Naive thymus-derived CD8-positive, alpha-beta T cell (primary cell): ENCODE results near the gene MEF2D. TPM values are rescaled to one million over a fixed set of nuclear protein-coding genes. Genes with fewer than 3 reads are reported as not detected.
A peak's percentile ranks its signal among the peaks of the same experiment; 100 is the strongest.

ENCODE experiments used
- ATAC-seq, 2 donors: fragments of 150-1000 bp; cut with Tn5 transposase in 1 of 2; sonication (Bioruptor Pico), chemical (Tn5 transposase) in 1 of 2; 1 replicate in 1 of 2; 2 replicates in 1 of 2; pipeline ENCODE4 v1.10.0; 2021; ENCODE audit warnings: mild to moderate bottlenecking in 2 of 2, moderate library complexity in 2 of 2
- POLR2A ChIA-PET: fragments of 350-600 bp; sonication (Branson Sonifier 250); formaldehyde crosslinking; loops from one replicate; lab custom pipeline; 2021; ENCODE audit warnings: antibody characterized with exemption; lab: Charles Lee
- DNase-seq, 10 donors: peaks; one replicate each; pipeline versions ENCODE4 v3.0.0 to v3.0.0-alpha.2; 2020 to 2022
- H3K27ac Mint-ChIP-seq, 10 donors: one replicate each; pipeline ENCODE4 v1.8.0; 2020 to 2022; ENCODE audit warnings: mild to moderate bottlenecking in 10 of 10, mixed read lengths in 10 of 10, moderate library complexity in 4 of 10, inconsistent platforms in 1 of 10
- H3K27me3 Mint-ChIP-seq, 5 donors: one replicate each; pipeline ENCODE4 v1.8.0; 2021 to 2022; ENCODE audit warnings: mixed read lengths in 5 of 5
- H3K36me3 Mint-ChIP-seq, 3 donors: one replicate each; pipeline ENCODE4 v1.8.0; 2020 to 2022; ENCODE audit warnings: mixed read lengths in 3 of 3, mild to moderate bottlenecking in 2 of 3, inconsistent platforms in 1 of 3
- H3K4me1 Mint-ChIP-seq, 4 donors: one replicate each; pipeline ENCODE4 v1.8.0; 2021 to 2022; ENCODE audit warnings: mixed read lengths in 4 of 4
- H3K4me3 Mint-ChIP-seq, 10 donors: one replicate each; pipeline ENCODE4 v1.8.0; 2020 to 2022; ENCODE audit warnings: mild to moderate bottlenecking in 10 of 10, mixed read lengths in 10 of 10, moderate library complexity in 6 of 10, inconsistent platforms in 1 of 10
- H3K9me3 Mint-ChIP-seq, 9 donors: one replicate each; pipeline ENCODE4 v1.8.0; 2020 to 2022; ENCODE audit warnings: mixed read lengths in 9 of 9, mild to moderate bottlenecking in 3 of 9, inconsistent platforms in 1 of 9, moderate library complexity in 1 of 9
- polyA plus RNA-seq, 3 donors: library from polyadenylated mRNA; unstranded; fragments of 300-500 nt; fragmentation: Illumina TruSeq; gene quantifications; one replicate each; pipeline ENCODE4 v1.2.3, GENCODE V29; 2021
- total RNA-seq, 8 experiments: library from RNA in 2 of 8; stranded (reverse) in 2 of 8; gene quantifications; one replicate each; pipeline ENCODE4 v1.2.3 and lab custom pipeline; 2021 to 2026

The MEF2D gene
- total and polyA plus RNA-seq, 5 experiments from 2014 or later, result 6.4 to 73.2 (median 12.6) TPM

- Mint-ChIP-seq H3K27ac (peak overlapping the region in 6 of 10 donors; percentile 37 to 88 (median 64)), H3K27me3 (no peaks in the 10 kb centered on the region)
Observed at GRCh38 chr1:156463874-156464273, 36.7 kb downstream of the MEF2D start.

GRCh38 chr1:156462954-156463795 lies 37.4 kb downstream of the MEF2D start:
- ATAC-seq (no peak), DNase-seq (no peak)
- peaks cover 0 to 32% (median 4%) of the 10 kb centered on the region in 3 donors for H3K36me3 Mint-ChIP-seq
- H3K4me3 Mint-ChIP-seq, result no peak overlapping the region
- H3K9me3 Mint-ChIP-seq, result no peaks in the 10 kb centered on the region
- H3K4me1 Mint-ChIP-seq, result peaks cover 14 to 32% (median 25%) of the 10 kb centered on the region in 4 donors
- no peaks in the 10 kb centered on the region for H3K27me3 Mint-ChIP-seq
- peak overlapping the region in 8 of 10 donors; percentile 37 to 88 (median 66) for H3K27ac Mint-ChIP-seq
- POLR2A ChIA-PET, result no interaction called here

More at GRCh38 chr1:156463874-156464273, 36.7 kb downstream of the MEF2D start:
- Mint-ChIP-seq H3K4me1 (peaks cover 14 to 39% (median 27%) of the 10 kb centered on the region in 4 donors), H3K36me3 (peaks cover 0 to 39% (median 6%) of the 10 kb centered on the region in 3 donors), H3K4me3 (no peak overlapping the region), H3K9me3 (no peaks in the 10 kb centered on the region)
- ATAC-seq (no peak), DNase-seq (no peak)
- POLR2A ChIA-PET, result no interaction called here

- peaks cover 21 to 41% (median 28%) of the 10 kb centered on the region in 4 donors for H3K4me1 Mint-ChIP-seq
- H3K27me3 Mint-ChIP-seq, result no peaks in the 10 kb centered on the region
- H3K27ac Mint-ChIP-seq, result peak overlapping the region in 9 of 10 donors; percentile 49 to 87 (median 63)
- ATAC-seq (no peak), DNase-seq (no peak)
- no peak overlapping the region for H3K4me3 Mint-ChIP-seq
- POLR2A ChIA-PET, result interaction anchor here (2.6 kb wide), 1 partner anchor 39 kb away, joined by 12 read pairs; the partner anchor contains the start of gene MEF2D
- peaks cover 0 to 22% (median 2%) of the 10 kb centered on the region in 3 donors for H3K36me3 Mint-ChIP-seq
- H3K9me3 Mint-ChIP-seq, result no peaks in the 10 kb centered on the region
Observed at GRCh38 chr1:156461781-156462647, 38.6 kb downstream of the MEF2D start.

GRCh38 chr1:156461109-156461508 lies 39.5 kb downstream of the MEF2D start:
- POLR2A ChIA-PET, result interaction anchor here (0.6 to 2.6 kb wide), 2 partner anchors 40 to 609 kb away, joined by 5 to 12 read pairs; partner anchors contain the start of gene MEF2D
- no peaks in the 10 kb centered on the region for H3K27me3 Mint-ChIP-seq
- peak overlapping the region in 8 of 10 donors; percentile 12 to 89 (median 62) for H3K27ac Mint-ChIP-seq
- DNase-seq (no peak), ATAC-seq (no peak)
- H3K4me3 Mint-ChIP-seq, result no peak overlapping the region
- H3K36me3 Mint-ChIP-seq, result peaks cover 0 to 13% (median under 1%) of the 10 kb centered on the region in 3 donors
- H3K9me3 Mint-ChIP-seq, result no peaks in the 10 kb centered on the region
- peaks cover 27 to 41% (median 35%) of the 10 kb centered on the region in 4 donors for H3K4me1 Mint-ChIP-seq

GRCh38 chr1:156460525-156460924 lies 40.0 kb downstream of the MEF2D start:
- no peak overlapping the region for H3K4me3 Mint-ChIP-seq
- peaks cover 0 to 9% (median 0%) of the 10 kb centered on the region in 3 donors for H3K36me3 Mint-ChIP-seq
- no peaks in the 10 kb centered on the region for H3K9me3 Mint-ChIP-seq
- DNase-seq (no peak), ATAC-seq (no peak)
- no peaks in the 10 kb centered on the region for H3K27me3 Mint-ChIP-seq
- peak overlapping the region in 9 of 10 donors; percentile 12 to 89 (median 43) for H3K27ac Mint-ChIP-seq
- POLR2A ChIA-PET, result interaction anchor here (0.6 to 2.6 kb wide), 2 partner anchors 40 to 609 kb away, joined by 5 to 12 read pairs; partner anchors contain the start of gene MEF2D
- H3K4me1 Mint-ChIP-seq, result peaks cover 25 to 40% (median 32%) of the 10 kb centered on the region in 4 donors

GRCh38 chr1:156458181-156458503 lies 42.4 kb downstream of the MEF2D start:
- Mint-ChIP-seq H3K4me1 (peaks cover 17 to 19% (median 18%) of the 10 kb centered on the region in 4 donors), H3K27ac (peak overlapping the region in 9 of 10 donors; percentile 60 to 100 (median 100)), H3K4me3 (peak overlapping the region in 1 of 10 donors; percentile 58), H3K27me3 (no peaks in the 10 kb centered on the region), H3K9me3 (no peaks in the 10 kb centered on the region), H3K36me3 (no peaks in the 10 kb centered on the region)
- POLR2A ChIA-PET, result interaction anchor here (0.6 to 4.9 kb wide), 17 partner anchors 12 to 265 kb away, joined by 3 to 72 read pairs (median 7); partner anchors contain the start of genes GLMP and MEF2D
- ATAC-seq (no peak), DNase-seq (peak in 1 of 10 donors; percentile 46)

- Mint-ChIP-seq H3K27me3 (no peaks in the 10 kb centered on the region), H3K4me3 (peak overlapping the region; percentile 89 to 97 (median 95)), H3K9me3 (no peaks in the 10 kb centered on the region), H3K4me1 (peaks cover 16 to 18% (median 17%) of the 10 kb centered on the region in 4 donors), H3K36me3 (no peaks in the 10 kb centered on the region), H3K27ac (peak overlapping the region; percentile 94 to 100 (median 100))
- DNase-seq (peak; percentile 94 to 99 (median 96)), ATAC-seq (peak; percentile 79 to 83)
- POLR2A ChIA-PET, result interaction anchor here (0.6 to 4.9 kb wide), 23 partner anchors 10 to 263 kb away, joined by 3 to 72 read pairs (median 5); partner anchors contain the start of genes GLMP, GPATCH4 and MEF2D
Observed at GRCh38 chr1:156456625-156457465, 43.7 kb downstream of the MEF2D start.

GRCh38 chr1:156455362-156455761 lies 45.2 kb downstream of the MEF2D start:
- no peak overlapping the region for H3K27ac Mint-ChIP-seq

GRCh38 chr1:156452907-156453306 lies 47.7 kb downstream of the MEF2D start:
- H3K9me3 Mint-ChIP-seq, result no peaks in the 10 kb centered on the region
- H3K27ac Mint-ChIP-seq, result no peak overlapping the region
- POLR2A ChIA-PET, result interaction anchor here (0.7 kb wide), 1 partner anchor 151 kb away, joined by 3 read pairs; no protein-coding TSS in a partner anchor
- ATAC-seq (no peak), DNase-seq (no peak)
- no peaks in the 10 kb centered on the region for H3K36me3 Mint-ChIP-seq
- peaks cover 0 to 12% (median 4%) of the 10 kb centered on the region in 5 donors for H3K27me3 Mint-ChIP-seq
- H3K4me1 Mint-ChIP-seq, result peaks cover 10 to 18% (median 16%) of the 10 kb centered on the region in 4 donors
- H3K4me3 Mint-ChIP-seq, result no peak overlapping the region

More at GRCh38 chr1:156455362-156455761, 45.2 kb downstream of the MEF2D start:
- ATAC-seq, result no peak
- Mint-ChIP-seq H3K4me3 (no peak overlapping the region), H3K27me3 (no peaks in the 10 kb centered on the region), H3K4me1 (peaks cover 10 to 18% (median 17%) of the 10 kb centered on the region in 4 donors), H3K9me3 (no peaks in the 10 kb centered on the region), H3K36me3 (no peaks in the 10 kb centered on the region)
- no peak for DNase-seq
- POLR2A ChIA-PET, result interaction anchor here (0.7 to 4.9 kb wide), 3 partner anchors 47 to 60 kb away, joined by 5 to 72 read pairs (median 40); partner anchors contain the start of gene MEF2D

GRCh38 chr1:156451505-156452160 lies 48.9 kb downstream of the MEF2D start:
- no peak overlapping the region for H3K27ac Mint-ChIP-seq
- peaks cover 5 to 6% (median 6%) of the 10 kb centered on the region in 4 donors for H3K4me1 Mint-ChIP-seq
- POLR2A ChIA-PET, result interaction anchor here (1.2 kb wide), 1 partner anchor 49 kb away, joined by 3 read pairs; no protein-coding TSS in a partner anchor
- ATAC-seq (no peak), DNase-seq (no peak)
- H3K4me3 Mint-ChIP-seq, result no peak overlapping the region
- H3K27me3 Mint-ChIP-seq, result peaks cover 0 to 24% (median 6%) of the 10 kb centered on the region in 5 donors
- H3K36me3 Mint-ChIP-seq, result no peaks in the 10 kb centered on the region
- H3K9me3 Mint-ChIP-seq, result no peaks in the 10 kb centered on the region
